Liver (tissue), 9 donors: ENCODE data around the gene DTD1. TPM values are rescaled to one million over a fixed set of nuclear protein-coding genes. Genes with fewer than 3 reads are reported as not detected.

Experiments
- DNase-seq: peaks from one replicate; pipeline ENCODE4 v3.0.0-alpha.2; 2017; ENCODE audit warnings: low spot score
- H3K27ac ChIP-seq, 2 donors: one replicate each; pipeline ENCODE4 v1.7.0; 2013; ENCODE audit warnings: inconsistent platforms in 2 of 2, low read length in 2 of 2, control low read depth in 1 of 2, low read depth in 1 of 2, mild to moderate bottlenecking in 1 of 2
- H3K27me3 ChIP-seq, 4 donors: one replicate each; pipeline versions ENCODE4 v1.6.1 to v1.7.0; 2013; ENCODE audit warnings: low read length in 3 of 4, inconsistent platforms in 1 of 4, mild to moderate bottlenecking in 1 of 4, moderate library complexity in 1 of 4; ENCODE audit not compliant: control insufficient read depth in 4 of 4, insufficient read depth in 4 of 4
- H3K36me3 ChIP-seq, 4 donors: one replicate each; pipeline versions ENCODE4 v1.6.1 to v1.7.0; 2013; ENCODE audit warnings: low read length in 3 of 4, mild to moderate bottlenecking in 3 of 4, low read depth in 1 of 4, moderate library complexity in 1 of 4; ENCODE audit not compliant: control insufficient read depth in 4 of 4, insufficient read depth in 3 of 4
- H3K4me1 ChIP-seq, 4 donors: one replicate each; pipeline versions ENCODE4 v1.6.1 to v1.7.0; 2013; ENCODE audit warnings: low read length in 3 of 4, mild to moderate bottlenecking in 3 of 4, moderate library complexity in 1 of 4; ENCODE audit not compliant: control insufficient read depth in 4 of 4, insufficient read depth in 4 of 4
- H3K4me3 ChIP-seq, 3 donors: one replicate each; pipeline versions ENCODE4 v1.6.1 to v1.7.0; 2013; ENCODE audit warnings: low read length in 3 of 3, control low read depth in 1 of 3, low read depth in 1 of 3, mild to moderate bottlenecking in 1 of 3
- H3K9ac ChIP-seq, 2 donors: one replicate each; pipeline ENCODE4 v1.7.0; 2013; ENCODE audit warnings: low read length in 2 of 2, mild to moderate bottlenecking in 2 of 2, moderate library complexity in 2 of 2, control low read depth in 1 of 2, low read depth in 1 of 2
- H3K9me3 ChIP-seq, 4 donors: one replicate each; pipeline versions ENCODE4 v1.6.1 to v1.7.0; 2013; ENCODE audit warnings: low read length in 3 of 4; ENCODE audit not compliant: control insufficient read depth in 4 of 4
- ATF3 ChIP-seq: IDR thresholded peaks from 2 replicates; pipeline ENCODE4 v1.6.1; 2016; ENCODE audit warnings: antibody characterized with exemption
- CTCF ChIP-seq: fragments of 150-350 bp; IDR thresholded peaks from 2 replicates; pipeline ENCODE4 v1.5.1; 2017; ENCODE audit warnings: improper control_type of control experiment, low read depth, low read length; ENCODE audit not compliant: missing input control
- EGR1 ChIP-seq, 2 donors: IDR thresholded peaks; 2 replicates each; pipeline ENCODE4 v1.6.1; 2016 to 2018; ENCODE audit warnings: antibody characterized with exemption in 2 of 2, low read depth in 2 of 2
- FOXA1 ChIP-seq: IDR thresholded peaks from 2 replicates; pipeline ENCODE4 v1.6.1; 2016; ENCODE audit warnings: antibody characterized with exemption
- FOXA2 ChIP-seq: IDR thresholded peaks from 2 replicates; pipeline ENCODE4 v1.6.1; 2016; ENCODE audit warnings: antibody characterized with exemption
- GABPA ChIP-seq, 2 donors: IDR thresholded peaks in 1 of 2; conservative IDR thresholded peaks in 1 of 2; 2 replicates each; pipeline ENCODE4 v1.6.1; 2016; ENCODE audit warnings: antibody characterized with exemption in 2 of 2, mild to moderate bottlenecking in 1 of 2, moderate library complexity in 1 of 2
- HNF4A ChIP-seq, 2 donors: conservative IDR thresholded peaks; 2 replicates each; pipeline ENCODE4 v1.6.1; 2016; ENCODE audit warnings: antibody characterized with exemption in 2 of 2, mild to moderate bottlenecking in 2 of 2
- HNF4G ChIP-seq: IDR thresholded peaks from 2 replicates; pipeline ENCODE4 v1.6.1; 2016; ENCODE audit warnings: antibody characterized with exemption
- JUND ChIP-seq, 2 donors: IDR thresholded peaks; 2 replicates each; pipeline ENCODE4 v1.6.1; 2016; ENCODE audit warnings: antibody characterized with exemption in 2 of 2
- MAX ChIP-seq: IDR thresholded peaks from 2 replicates; pipeline ENCODE4 v1.6.1; 2016; ENCODE audit warnings: antibody characterized with exemption
- NR2F2 ChIP-seq: IDR thresholded peaks from 2 replicates; pipeline ENCODE4 v1.6.1; 2016; ENCODE audit warnings: antibody characterized with exemption
- RAD21 ChIP-seq, 2 donors: IDR thresholded peaks; 2 replicates each; pipeline ENCODE4 v1.6.1; 2016; ENCODE audit warnings: antibody characterized with exemption in 2 of 2, mild to moderate bottlenecking in 2 of 2
- RXRA ChIP-seq, 2 donors: IDR thresholded peaks; 2 replicates each; pipeline ENCODE4 v1.6.1; 2017 to 2018; ENCODE audit warnings: antibody characterized with exemption in 2 of 2, mild to moderate bottlenecking in 1 of 2
- SP1 ChIP-seq: IDR thresholded peaks from 2 replicates; pipeline ENCODE4 v1.6.1; 2018; ENCODE audit warnings: antibody characterized with exemption, mild to moderate bottlenecking
- TAF1 ChIP-seq: conservative IDR thresholded peaks from 2 replicates; pipeline ENCODE4 v1.6.1; 2016; ENCODE audit warnings: antibody characterized with exemption, mild to moderate bottlenecking
- YY1 ChIP-seq: IDR thresholded peaks from 2 replicates; pipeline ENCODE4 v1.6.1; 2016; ENCODE audit warnings: antibody characterized with exemption, mild to moderate bottlenecking
- ZBTB33 ChIP-seq: IDR thresholded peaks from 2 replicates; pipeline ENCODE4 v1.6.1; 2016; ENCODE audit warnings: antibody characterized with exemption
- WGBS: extraction: QIAGEN DNeasy Blood & Tissue Kit; methylation state at CpG from one replicate; pipeline ENCODE4 v1.1.7; 2013; 5-methylcytosine and 5-hydroxymethylcytosine counted together
- polyA plus RNA-seq, 2 donors: library from polyadenylated mRNA; stranded (reverse) in 1 of 2; unstranded in 1 of 2; fragments of 200-250 nt in 1 of 2; fragments of >200 nt in 1 of 2; fragmentation: Nextera tagmentation in 1 of 2; extraction: Ambion mirVana in 1 of 2; gene quantifications; one replicate each; pipeline versions ENCODE4 v1.2.1 to v1.2.3, GENCODE V29; 2013 to 2015
- total RNA-seq, 2 donors: library from RNA; depleted of rRNA; stranded (reverse); fragments of >200 nt; gene quantifications; one replicate each; pipeline ENCODE4 v1.2.3, GENCODE V29; 2014
- TF ChIP-seq, protein P1 (sequence below): IDR thresholded peaks from 2 replicates; pipeline ENCODE4 v1.6.1; 2016; ENCODE audit warnings: antibody characterized with exemption, mild to moderate bottlenecking
- donor health status: healthy.
- donor health status: healthy.
- donor health status: healthy.
- donor health status: healthy.
- donor health status: healthy.

DTD1 gene
- total and polyA plus RNA-seq, 4 donors: 7.8 to 11.3 (median 10.1) TPM

GRCh38 chr20:18645851-18646250 is 58.0 kb downstream of the DTD1 start:
- 94% methylated on average over 6 of the region's 6 CpGs for WGBS
- no peak for DNase-seq
- Histone ChIP-seq H3K27ac (no peak overlapping the region), H3K4me3 (no peak overlapping the region), H3K9me3 (no peaks in the 10 kb centered on the region), H3K9ac (no peak overlapping the region), H3K4me1 (no peaks in the 10 kb centered on the region), H3K27me3 (no peaks in the 10 kb centered on the region), H3K36me3 (no peaks in the 10 kb centered on the region)
- TF ChIP-seq JUND (IDR thresholded peaks at IDR 0.05) (no peak), NR2F2 (no peak), YY1 (no peak), GABPA (IDR thresholded peaks at IDR 0.05 in 1 of 2, conservative IDR thresholded peaks at IDR 0.05 in 1 of 2) (no peak), HNF4A (conservative IDR thresholded peaks at IDR 0.05) (no peak), ATF3 (no peak), CTCF (no peak), ZBTB33 (no peak), SP1 (no peak), EGR1 (IDR thresholded peaks at IDR 0.05; ENCODE audit: low read depth in 2 of 2) (no peak), MAX (no peak), HNF4G (no peak), RAD21 (IDR thresholded peaks at IDR 0.05) (no peak), FOXA1 (no peak), RXRA (IDR thresholded peaks at IDR 0.05) (no peak), FOXA2 (no peak), TAF1 (no peak)
- TF ChIP-seq, protein P1, sequence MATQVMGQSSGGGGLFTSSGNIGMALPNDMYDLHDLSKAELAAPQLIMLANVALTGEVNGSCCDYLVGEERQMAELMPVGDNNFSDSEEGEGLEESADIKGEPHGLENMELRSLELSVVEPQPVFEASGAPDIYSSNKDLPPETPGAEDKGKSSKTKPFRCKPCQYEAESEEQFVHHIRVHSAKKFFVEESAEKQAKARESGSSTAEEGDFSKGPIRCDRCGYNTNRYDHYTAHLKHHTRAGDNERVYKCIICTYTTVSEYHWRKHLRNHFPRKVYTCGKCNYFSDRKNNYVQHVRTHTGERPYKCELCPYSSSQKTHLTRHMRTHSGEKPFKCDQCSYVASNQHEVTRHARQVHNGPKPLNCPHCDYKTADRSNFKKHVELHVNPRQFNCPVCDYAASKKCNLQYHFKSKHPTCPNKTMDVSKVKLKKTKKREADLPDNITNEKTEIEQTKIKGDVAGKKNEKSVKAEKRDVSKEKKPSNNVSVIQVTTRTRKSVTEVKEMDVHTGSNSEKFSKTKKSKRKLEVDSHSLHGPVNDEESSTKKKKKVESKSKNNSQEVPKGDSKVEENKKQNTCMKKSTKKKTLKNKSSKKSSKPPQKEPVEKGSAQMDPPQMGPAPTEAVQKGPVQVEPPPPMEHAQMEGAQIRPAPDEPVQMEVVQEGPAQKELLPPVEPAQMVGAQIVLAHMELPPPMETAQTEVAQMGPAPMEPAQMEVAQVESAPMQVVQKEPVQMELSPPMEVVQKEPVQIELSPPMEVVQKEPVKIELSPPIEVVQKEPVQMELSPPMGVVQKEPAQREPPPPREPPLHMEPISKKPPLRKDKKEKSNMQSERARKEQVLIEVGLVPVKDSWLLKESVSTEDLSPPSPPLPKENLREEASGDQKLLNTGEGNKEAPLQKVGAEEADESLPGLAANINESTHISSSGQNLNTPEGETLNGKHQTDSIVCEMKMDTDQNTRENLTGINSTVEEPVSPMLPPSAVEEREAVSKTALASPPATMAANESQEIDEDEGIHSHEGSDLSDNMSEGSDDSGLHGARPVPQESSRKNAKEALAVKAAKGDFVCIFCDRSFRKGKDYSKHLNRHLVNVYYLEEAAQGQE: no peak
